NCI-H146 (cell line): Measurements from ENCODE around the gene TLE3.
"Not testable (repeated sequence)": the region's sequence is repeated elsewhere in the genome, so short reads cannot be mapped to it uniquely, and the experiment has no call there.

Experiments
- DNase-seq: peaks from one replicate; lab custom pipeline; 2025; lab: John Stamatoyannopoulos, UW

The TLE3 gene

GRCh38 chr15:70097321-70098152 lies at the start of gene TLE3:
TSS of gene TLE3 (minus strand) at chr15:70097917. CDS start at chr15:70096798, 1,119 bp downstream.
- DNase-seq: peak; percentile 95

GRCh38 chr15:70147178-70147760 lies 49.6 kb upstream of the TLE3 start:
- no peak for DNase-seq

- no peak for DNase-seq
These were observed 49.1 kb upstream of the TLE3 start for GRCh38 chr15:70146771-70147170.

GRCh38 chr15:70146162-70146561 lies 48.4 kb upstream of the TLE3 start:
- DNase-seq: no peak

- no peak for DNase-seq
These were observed 47.5 kb upstream of the TLE3 start for GRCh38 chr15:70145261-70145660.

GRCh38 chr15:70142322-70143191 lies 44.8 kb upstream of the TLE3 start:
- no peak for DNase-seq

- DNase-seq: no peak
These were observed 44.3 kb upstream of the TLE3 start for GRCh38 chr15:70142072-70142321.

- DNase-seq: no peak
These were observed 43.8 kb upstream of the TLE3 start for GRCh38 chr15:70141376-70142071.

GRCh38 chr15:70140543-70141375 lies 43.0 kb upstream of the TLE3 start:
- DNase-seq: no peak

- DNase-seq: no peak
These were observed 42.4 kb upstream of the TLE3 start for GRCh38 chr15:70140025-70140542.

- DNase-seq: no peak
These were observed 40.2 kb upstream of the TLE3 start for GRCh38 chr15:70137967-70138366.

GRCh38 chr15:70137021-70137420 lies 39.3 kb upstream of the TLE3 start:
- DNase-seq: not testable (repeated sequence)

GRCh38 chr15:70133781-70134421 lies 36.2 kb upstream of the TLE3 start:
- no peak for DNase-seq

- DNase-seq: no peak
These were observed 35.6 kb upstream of the TLE3 start for GRCh38 chr15:70133296-70133695.

GRCh38 chr15:70132571-70132970 lies 34.9 kb upstream of the TLE3 start:
- DNase-seq: no peak

GRCh38 chr15:70132139-70132538 lies 34.4 kb upstream of the TLE3 start:
- DNase-seq: no peak

GRCh38 chr15:70128414-70129140 lies 30.9 kb upstream of the TLE3 start:
- DNase-seq: no peak

- no peak for DNase-seq
These were observed 30.2 kb upstream of the TLE3 start for GRCh38 chr15:70127770-70128413.

- DNase-seq: peak; percentile 8
These were observed 29.6 kb upstream of the TLE3 start for GRCh38 chr15:70127288-70127746.
